Endodermal cell (in vitro differentiated cells): ENCODE measurements around the gene THAP10. TPM values are rescaled to one million over a fixed set of nuclear protein-coding genes. Genes with fewer than 3 reads are reported as not detected.

ENCODE experiments used
- DNase-seq: peaks from one replicate; pipeline ENCODE4 v3.0.0-alpha.2; 2017
- H3K27ac ChIP-seq: 2 replicates; pipeline ENCODE4 v1.5.1; 2013; ENCODE audit warnings: mild to moderate bottlenecking, low read depth, low read length, moderate library complexity
- H3K27me3 ChIP-seq: 2 replicates; pipeline ENCODE4 v1.6.1; 2013; ENCODE audit warnings: mild to moderate bottlenecking, low read length, moderate library complexity; ENCODE audit not compliant: insufficient read depth, control insufficient read depth, poor library complexity, severe bottlenecking
- H3K36me3 ChIP-seq: 2 replicates; pipeline ENCODE4 v1.7.0; 2013; ENCODE audit warnings: mild to moderate bottlenecking, low read length, moderate library complexity; ENCODE audit not compliant: control insufficient read depth, insufficient read depth
- H3K4me1 ChIP-seq: one replicate; pipeline ENCODE4 v1.7.0; 2013; ENCODE audit warnings: low read length; ENCODE audit not compliant: control insufficient read depth, insufficient read depth
- H3K4me3 ChIP-seq: 2 replicates; pipeline ENCODE4 v1.5.1; 2013; ENCODE audit warnings: mild to moderate bottlenecking, low read length, moderate library complexity
- H3K9ac ChIP-seq: 2 replicates; pipeline ENCODE4 v1.6.1; 2013; ENCODE audit warnings: mild to moderate bottlenecking, low read length, moderate library complexity; ENCODE audit not compliant: poor library complexity, severe bottlenecking; ENCODE audit errors: extremely low read depth
- H3K9me3 ChIP-seq: 2 replicates; pipeline ENCODE4 v1.6.1; 2013; ENCODE audit warnings: mild to moderate bottlenecking, low read length, moderate library complexity; ENCODE audit not compliant: control insufficient read depth
- H3K27ac Mint-ChIP-seq: 2 replicates; pipeline ENCODE4 v1.8.0; 2020; ENCODE audit warnings: mixed read lengths
- H3K27me3 Mint-ChIP-seq: 2 replicates; pipeline ENCODE4 v1.8.0; 2021; ENCODE audit warnings: mild to moderate bottlenecking, mixed read lengths; ENCODE audit not compliant: insufficient read depth
- H3K36me3 Mint-ChIP-seq: 2 replicates; pipeline ENCODE4 v1.8.0; 2020; ENCODE audit warnings: low read depth, mixed read lengths
- H3K4me1 Mint-ChIP-seq: 2 replicates; pipeline ENCODE4 v1.8.0; 2020; ENCODE audit warnings: mixed read lengths
- H3K4me3 Mint-ChIP-seq: 2 replicates; pipeline ENCODE4 v1.8.0; 2020; ENCODE audit warnings: mild to moderate bottlenecking, moderate library complexity, mixed read lengths
- H3K9me3 Mint-ChIP-seq: 2 replicates; pipeline ENCODE4 v1.8.0; 2020; ENCODE audit warnings: mild to moderate bottlenecking, mixed read lengths
- WGBS, 2 experiments: methylation state at CpG; one replicate each; pipeline versions ENCODE4 v1.1.5 to v1.1.7; 2013; ENCODE audit warnings: missing lambda C conversion rate in 2 of 2, mixed read lengths in 1 of 2; ENCODE audit not compliant: insufficient coverage in 1 of 2, insufficient read length in 1 of 2; 5-methylcytosine and 5-hydroxymethylcytosine counted together
- total RNA-seq, 2 donors: library from RNA; stranded (reverse); fragmentation: NEBNext Ultra II Directional in 1 of 2; extraction: Animal tissue kit (Norgen Biotek cat#: 25700) in 1 of 2; gene quantifications; 2 replicates in 1 of 2; 3 replicates in 1 of 2; pipeline ENCODE4 v1.2.1, GENCODE V29; 2021
- TF ChIP-seq, protein P1 (sequence below): fragments of 200-600 bp; sonication (generic); conservative IDR thresholded peaks from 2 replicates; pipeline ENCODE4 v1.5.0; 2021; ENCODE audit warnings: antibody characterized with exemption, mild to moderate bottlenecking

Gene THAP10
- total RNA-seq, 2 donors from 2014 or later, result 2.4 to 6.1 TPM

GRCh38 chr15:70910958-70911357 is 18.7 kb upstream of the THAP10 start:
- Mint-ChIP-seq H3K36me3 (peaks cover 29% of the 10 kb centered on the region), H3K27me3 (no peaks in the 10 kb centered on the region), H3K27ac (no peak overlapping the region), H3K9me3 (peaks cover 16% of the 10 kb centered on the region), H3K4me1 (no peaks in the 10 kb centered on the region), H3K4me3 (no peak overlapping the region)
- WGBS, 2 experiments, result 74% methylated on average over 1 of the region's 1 CpG; no CpG with 5 or more reads in 1 of the 2 experiments
- TF ChIP-seq, protein P1, sequence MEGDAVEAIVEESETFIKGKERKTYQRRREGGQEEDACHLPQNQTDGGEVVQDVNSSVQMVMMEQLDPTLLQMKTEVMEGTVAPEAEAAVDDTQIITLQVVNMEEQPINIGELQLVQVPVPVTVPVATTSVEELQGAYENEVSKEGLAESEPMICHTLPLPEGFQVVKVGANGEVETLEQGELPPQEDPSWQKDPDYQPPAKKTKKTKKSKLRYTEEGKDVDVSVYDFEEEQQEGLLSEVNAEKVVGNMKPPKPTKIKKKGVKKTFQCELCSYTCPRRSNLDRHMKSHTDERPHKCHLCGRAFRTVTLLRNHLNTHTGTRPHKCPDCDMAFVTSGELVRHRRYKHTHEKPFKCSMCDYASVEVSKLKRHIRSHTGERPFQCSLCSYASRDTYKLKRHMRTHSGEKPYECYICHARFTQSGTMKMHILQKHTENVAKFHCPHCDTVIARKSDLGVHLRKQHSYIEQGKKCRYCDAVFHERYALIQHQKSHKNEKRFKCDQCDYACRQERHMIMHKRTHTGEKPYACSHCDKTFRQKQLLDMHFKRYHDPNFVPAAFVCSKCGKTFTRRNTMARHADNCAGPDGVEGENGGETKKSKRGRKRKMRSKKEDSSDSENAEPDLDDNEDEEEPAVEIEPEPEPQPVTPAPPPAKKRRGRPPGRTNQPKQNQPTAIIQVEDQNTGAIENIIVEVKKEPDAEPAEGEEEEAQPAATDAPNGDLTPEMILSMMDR, result no peak
- no peak overlapping the region for H3K4me3 ChIP-seq
- no peaks in the 10 kb centered on the region for H3K4me1 ChIP-seq
- no peaks in the 10 kb centered on the region for H3K27me3 ChIP-seq
- H3K9ac ChIP-seq, result no peak overlapping the region
- H3K36me3 ChIP-seq, result peaks cover 6% of the 10 kb centered on the region
- no peak overlapping the region for H3K27ac ChIP-seq
- DNase-seq, result no peak
- H3K9me3 ChIP-seq, result peaks cover 21% of the 10 kb centered on the region

- H3K36me3 Mint-ChIP-seq, result peaks cover 31% of the 10 kb centered on the region
- H3K4me1 ChIP-seq, result no peaks in the 10 kb centered on the region
- no peak overlapping the region for H3K27ac ChIP-seq
- peaks cover 16% of the 10 kb centered on the region for H3K9me3 Mint-ChIP-seq
- H3K9me3 ChIP-seq, result peaks cover 21% of the 10 kb centered on the region
- H3K27me3 ChIP-seq, result no peaks in the 10 kb centered on the region
- peak overlapping the region; percentile 2 for H3K4me3 ChIP-seq
- H3K27ac Mint-ChIP-seq, result no peak overlapping the region
- H3K36me3 ChIP-seq, result peaks cover 6% of the 10 kb centered on the region
- no peaks in the 10 kb centered on the region for H3K4me1 Mint-ChIP-seq
- DNase-seq, result no peak
- WGBS, 2 experiments, result 94 to 95% methylated on average over 5 of the region's 5 CpGs
- H3K4me3 Mint-ChIP-seq, result no peak overlapping the region
- H3K27me3 Mint-ChIP-seq, result no peaks in the 10 kb centered on the region
- no peak overlapping the region for H3K9ac ChIP-seq
- TF ChIP-seq, protein P1, result peak; percentile 74
Measured at GRCh38 chr15:70907784-70908471, 15.7 kb upstream of the THAP10 start.

- H3K27ac Mint-ChIP-seq, result no peak overlapping the region
- TF ChIP-seq, protein P1, result no peak
- DNase-seq, result peak; percentile 48
- Histone ChIP-seq H3K9me3 (peaks cover 21% of the 10 kb centered on the region), H3K4me3 (no peak overlapping the region), H3K4me1 (no peaks in the 10 kb centered on the region), H3K27me3 (no peaks in the 10 kb centered on the region), H3K9ac (no peak overlapping the region), H3K27ac (no peak overlapping the region), H3K36me3 (peaks cover 6% of the 10 kb centered on the region)
- H3K4me1 Mint-ChIP-seq, result peaks cover 8% of the 10 kb centered on the region
- H3K27me3 Mint-ChIP-seq, result no peaks in the 10 kb centered on the region
- H3K9me3 Mint-ChIP-seq, result peaks cover 16% of the 10 kb centered on the region
- no peak overlapping the region for H3K4me3 Mint-ChIP-seq
- H3K36me3 Mint-ChIP-seq, result peaks cover 31% of the 10 kb centered on the region
Measured at GRCh38 chr15:70906842-70907241, 14.6 kb upstream of the THAP10 start.
